Islet precursor cell (in vitro differentiated cells): ENCODE data around the gene GOLGA8F.
"Not testable (repeated sequence)": the region's sequence is repeated elsewhere in the genome, so short reads cannot be mapped to it uniquely, and the experiment has no call there.

Experiments used
- DNase-seq: peaks from one replicate; pipeline ENCODE4 v3.0.0-alpha.2; 2018

Gene GOLGA8F

GRCh38 chr15:28378364-28378763, at the start of gene GOLGA8F:
GOLGA8F (plus strand) TSS chr15:28378664; CDS start chr15:28378762, 98 bp downstream.
- DNase-seq: not testable (repeated sequence)

DNA sequence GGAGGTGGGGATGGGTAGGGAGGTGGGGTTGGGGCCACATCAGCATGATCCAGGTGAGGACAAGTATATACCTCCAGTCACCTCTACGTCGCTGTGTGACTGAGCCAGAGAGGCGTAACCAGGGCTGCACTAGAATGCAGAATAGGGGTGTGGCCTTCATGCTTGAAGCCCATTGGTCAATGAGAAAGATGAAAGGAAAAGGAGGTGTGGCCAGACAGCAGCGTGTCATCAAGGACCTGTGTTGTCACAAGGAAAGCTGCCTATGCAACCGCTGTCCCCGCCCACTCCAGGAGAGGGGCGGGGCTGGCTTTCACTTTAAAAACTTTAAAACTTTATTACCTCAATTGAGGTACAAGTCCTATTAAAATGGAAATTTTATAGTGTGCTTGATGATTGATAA, 20.5 kb upstream of the GOLGA8F start, which contains the start of gene GOLGA6L24:
TSS of gene GOLGA6L24 (minus strand) at position 101 of the 400 bp plus-strand sequence. CDS start at position 40, 61 bp downstream.
- DNase-seq: not testable (repeated sequence)

DNA sequence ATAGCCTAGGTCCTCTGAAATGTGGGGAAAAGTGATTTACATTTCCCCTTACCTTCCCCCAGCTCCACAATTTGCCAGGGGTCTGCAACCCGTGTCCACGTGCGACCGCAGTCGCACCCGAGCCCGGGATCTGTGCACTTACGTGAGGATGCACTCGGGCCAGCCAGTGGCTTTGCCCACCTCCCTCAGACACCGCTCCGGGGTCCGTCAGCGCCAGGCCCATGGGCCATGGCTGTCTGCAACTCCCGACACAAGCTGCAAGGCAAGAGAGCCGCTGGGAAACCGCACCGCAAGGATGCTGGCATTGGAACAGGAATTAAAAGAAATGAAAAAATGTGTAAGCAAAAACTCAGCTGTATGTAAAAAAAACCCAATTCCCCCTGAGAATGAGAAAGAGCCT, 13.0 kb upstream of the GOLGA8F start:
- not testable (repeated sequence) for DNase-seq

DNA sequence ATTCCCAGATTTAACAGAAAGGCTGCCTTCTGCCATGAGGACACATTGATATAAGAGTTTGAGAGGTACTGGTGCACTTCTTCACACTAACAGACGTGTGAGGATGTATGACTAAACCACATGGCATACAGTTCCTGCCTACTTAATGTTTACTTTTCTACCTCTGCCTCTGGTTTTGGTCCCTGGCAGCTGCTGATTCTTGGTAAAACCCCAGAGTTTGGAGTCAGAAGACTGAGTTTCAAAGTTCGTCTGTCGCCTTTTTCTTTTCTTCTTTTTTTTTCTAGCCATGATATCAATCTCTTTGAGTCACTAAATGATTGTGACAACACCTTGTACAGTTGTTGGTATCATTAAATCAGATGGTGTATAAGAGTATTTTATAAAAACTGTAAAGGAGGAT, 1.6 kb downstream of the GOLGA8F start:
- not testable (repeated sequence) for DNase-seq

GRCh38 chr15:28396022-28396421, 17.6 kb downstream of the GOLGA8F start:
- not testable (repeated sequence) for DNase-seq

GRCh38 chr15:28402774-28403435, 24.4 kb downstream of the GOLGA8F start:
- DNase-seq: not testable (repeated sequence)

DNA sequence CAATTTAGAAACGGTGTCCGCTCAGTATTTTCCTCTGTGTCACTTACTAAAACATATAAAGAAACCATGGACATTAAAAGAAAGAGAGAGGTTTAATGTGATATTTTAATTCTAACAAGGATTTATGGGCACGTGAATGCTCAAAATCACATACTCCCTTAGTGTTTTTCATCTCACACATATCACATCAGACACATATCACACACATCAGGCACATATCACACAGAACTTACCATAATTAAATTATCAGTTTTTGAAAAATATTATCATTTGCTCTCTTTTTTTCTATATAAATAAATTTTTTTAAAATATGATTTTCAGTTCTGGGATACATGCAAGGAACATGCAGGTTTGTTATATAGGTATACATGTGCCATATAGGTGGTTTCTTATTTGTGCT, 42.0 kb downstream of the GOLGA8F start:
- not testable (repeated sequence) for DNase-seq

DNA sequence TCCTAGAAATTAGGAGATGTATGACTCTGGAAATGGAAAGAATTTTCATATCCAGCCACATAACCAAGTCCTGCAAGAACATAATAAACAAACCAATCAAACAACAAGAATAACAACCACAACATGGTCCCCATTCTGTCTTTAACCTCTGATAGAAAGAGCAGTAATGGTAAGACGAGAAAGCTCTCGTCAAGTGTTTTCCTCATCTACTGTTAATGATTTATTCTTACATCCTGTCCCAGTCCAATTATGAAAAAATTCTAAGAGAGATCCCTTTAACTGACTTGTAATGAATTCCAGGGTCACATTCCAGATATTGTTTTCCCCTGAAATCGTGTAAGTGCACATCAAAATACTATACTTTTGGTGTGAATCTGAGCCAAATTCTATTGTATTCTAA, 57.1 kb downstream of the GOLGA8F start:
- DNase-seq: not testable (repeated sequence)
